DND-41 (cell line): ENCODE results near the gene CAPN14.

Experiments
- ATAC-seq: fragments of 200-7000 bp; cut with Tn5 transposase; 3 replicates; pipeline ENCODE4 v1.9.1; 2021; ENCODE audit warnings: low read depth; ENCODE audit not compliant: insufficient read depth
- DNase-seq: peaks from one replicate; pipeline ENCODE4 v3.0.0-alpha.2; 2020
- H2AFZ ChIP-seq: 2 replicates; pipeline ENCODE4 v1.6.0; 2012; ENCODE audit warnings: low read depth, low read length
- H3K27ac ChIP-seq: 2 replicates; pipeline ENCODE4 v1.5.1; 2012; ENCODE audit warnings: low read length, inconsistent platforms
- H3K27me3 ChIP-seq: fragments of 200-600 bp; sonication (generic); 2 replicates; pipeline ENCODE4 v1.6.0; 2012; ENCODE audit warnings: low read length, mild to moderate bottlenecking, inconsistent platforms; ENCODE audit not compliant: insufficient read depth, poor library complexity
- H3K36me3 ChIP-seq: 2 replicates; pipeline ENCODE4 v1.5.1; 2012; ENCODE audit warnings: low read length, inconsistent platforms; ENCODE audit not compliant: insufficient read depth
- H3K4me1 ChIP-seq: 2 replicates; pipeline ENCODE4 v1.5.1; 2012; ENCODE audit warnings: mild to moderate bottlenecking, low read length; ENCODE audit not compliant: insufficient read depth
- H3K4me2 ChIP-seq: 2 replicates; pipeline ENCODE4 v1.6.0; 2012; ENCODE audit warnings: mild to moderate bottlenecking, moderate library complexity, low read length, inconsistent platforms; ENCODE audit not compliant: insufficient read depth
- H3K4me3 ChIP-seq, 2 experiments: fragments of 200-600 bp in 1 of 2; shearing (Covaris generic) in 1 of 2; 2 replicates each; pipeline ENCODE4 v1.5.1; 2012 to 2016; ENCODE audit warnings: inconsistent platforms in 2 of 2, low read length in 2 of 2, mild to moderate bottlenecking in 2 of 2, low read depth in 1 of 2, moderate library complexity in 1 of 2
- H3K79me2 ChIP-seq: 2 replicates; pipeline ENCODE4 v1.6.0; 2012; ENCODE audit warnings: low read length, inconsistent platforms; ENCODE audit not compliant: insufficient read depth
- H3K9ac ChIP-seq: 2 replicates; pipeline ENCODE4 v1.6.0; 2012; ENCODE audit warnings: low read depth, mild to moderate bottlenecking, inconsistent platforms, low read length, moderate library complexity
- H3K9me3 ChIP-seq: 2 replicates; pipeline ENCODE4 v1.5.1; 2012; ENCODE audit warnings: low read length, moderate library complexity, mild to moderate bottlenecking, inconsistent platforms; ENCODE audit not compliant: insufficient read depth, severe bottlenecking
- H4K20me1 ChIP-seq: 2 replicates; pipeline ENCODE4 v1.6.0; 2012; ENCODE audit warnings: low read length; ENCODE audit not compliant: insufficient read depth
- CTCF ChIP-seq: IDR thresholded peaks from 2 replicates; pipeline ENCODE4 v1.5.1; 2012; ENCODE audit warnings: borderline replicate concordance, low read length, moderate library complexity, mild to moderate bottlenecking; ENCODE audit not compliant: poor library complexity, severe bottlenecking; ENCODE audit errors: extremely low read depth
- EZH2 ChIP-seq: IDR thresholded peaks from 3 replicates; pipeline ENCODE4 v1.6.1; 2012; ENCODE audit warnings: borderline replicate concordance, low read depth, mild to moderate bottlenecking, moderate library complexity, low read length, inconsistent platforms; ENCODE audit not compliant: severe bottlenecking

CAPN14 gene

GRCh38 chr2:31227711-31228125 lies 10.4 kb upstream of the CAPN14 start:
- Histone ChIP-seq H3K79me2 (no peaks in the 10 kb centered on the region), H3K36me3 (no peaks in the 10 kb centered on the region), H4K20me1 (no peaks in the 10 kb centered on the region), H2AFZ (no peak overlapping the region), H3K4me1 (peaks cover 3% of the 10 kb centered on the region; the same call in 1 of the 2 replicates), H3K4me3 (no peak overlapping the region), H3K27me3 (no peaks in the 10 kb centered on the region), H3K9me3 (no peaks in the 10 kb centered on the region), H3K27ac (no peak overlapping the region), H3K9ac (no peak overlapping the region), H3K4me2 (no peak overlapping the region)
- no peak for DNase-seq
- no peak for TF ChIP-seq CTCF
- TF ChIP-seq EZH2 = no peak
- ATAC-seq = peak; percentile 37; the same call in 2 of the 3 replicates

DNA sequence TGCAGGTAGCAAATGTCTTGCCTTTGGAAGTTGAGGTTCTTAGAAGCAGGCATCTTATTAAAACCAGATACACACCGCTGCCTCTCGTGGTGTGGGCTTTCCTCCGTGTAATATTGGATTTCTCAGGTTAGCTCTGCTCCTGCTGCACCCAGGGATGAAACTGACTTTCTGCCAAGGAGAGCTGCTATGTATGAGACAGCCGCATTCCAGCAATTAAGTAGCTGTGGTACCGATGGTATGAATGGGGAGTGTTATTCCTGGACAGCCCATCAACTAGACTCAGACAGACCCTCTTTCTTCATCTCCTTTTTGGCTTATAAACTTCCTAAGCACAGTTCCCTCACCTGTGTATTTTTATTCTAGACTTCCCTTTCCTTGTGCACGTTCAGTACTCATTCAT lies 9.8 kb upstream of the CAPN14 start:
- ATAC-seq = no peak
- no peaks in the 10 kb centered on the region for H4K20me1 ChIP-seq
- TF ChIP-seq EZH2 = no peak
- no peak for TF ChIP-seq CTCF
- H3K9ac ChIP-seq = no peak overlapping the region
- no peak overlapping the region for H3K4me3 ChIP-seq
- H3K79me2 ChIP-seq = no peaks in the 10 kb centered on the region
- no peaks in the 10 kb centered on the region for H3K36me3 ChIP-seq
- H3K4me2 ChIP-seq = no peak overlapping the region
- H3K4me1 ChIP-seq = no peaks in the 10 kb centered on the region
- no peak for DNase-seq
- H3K9me3 ChIP-seq = no peaks in the 10 kb centered on the region
- H3K27me3 ChIP-seq = no peaks in the 10 kb centered on the region
- H2AFZ ChIP-seq = no peak overlapping the region
- no peak overlapping the region for H3K27ac ChIP-seq

- Histone ChIP-seq H3K4me1 (no peaks in the 10 kb centered on the region), H4K20me1 (no peaks in the 10 kb centered on the region), H3K4me3 (no peak overlapping the region), H2AFZ (no peak overlapping the region), H3K27me3 (no peaks in the 10 kb centered on the region), H3K79me2 (no peaks in the 10 kb centered on the region), H3K27ac (no peak overlapping the region), H3K36me3 (no peaks in the 10 kb centered on the region), H3K4me2 (no peak overlapping the region), H3K9ac (no peak overlapping the region), H3K9me3 (no peaks in the 10 kb centered on the region)
- ATAC-seq (no peak), DNase-seq (no peak)
- TF ChIP-seq CTCF (no peak), EZH2 (no peak)
Observed at GRCh38 chr2:31226266-31226665, 9.0 kb upstream of the CAPN14 start.

GRCh38 chr2:31223749-31224148 lies 6.4 kb upstream of the CAPN14 start:
- H3K36me3 ChIP-seq = no peaks in the 10 kb centered on the region
- no peak overlapping the region for H3K4me3 ChIP-seq
- H3K9ac ChIP-seq = no peak overlapping the region
- H3K27me3 ChIP-seq = no peaks in the 10 kb centered on the region
- TF ChIP-seq EZH2 (no peak), CTCF (no peak)
- no peak overlapping the region for H3K4me2 ChIP-seq
- ATAC-seq (no peak), DNase-seq (no peak)
- H3K27ac ChIP-seq = no peak overlapping the region
- H3K4me1 ChIP-seq = no peaks in the 10 kb centered on the region
- no peaks in the 10 kb centered on the region for H3K79me2 ChIP-seq
- H2AFZ ChIP-seq = no peak overlapping the region
- H4K20me1 ChIP-seq = no peaks in the 10 kb centered on the region
- H3K9me3 ChIP-seq = no peaks in the 10 kb centered on the region
